HL-60/S4 treated with phorbol 12-myristate 13-acetate at 8.2 ng/mL for 4 days and 3 days (cell line): Measurements from ENCODE around the gene ZBP1.

Experiments used
- in situ Hi-C: fragments of 300-500 bp; cut with MboI; formaldehyde crosslinking; loops from 2 replicates; pipeline ENCODE4 v1.15.0; 2022; ENCODE audit warnings: low sequenced_read_pairs

Gene ZBP1

DNA sequence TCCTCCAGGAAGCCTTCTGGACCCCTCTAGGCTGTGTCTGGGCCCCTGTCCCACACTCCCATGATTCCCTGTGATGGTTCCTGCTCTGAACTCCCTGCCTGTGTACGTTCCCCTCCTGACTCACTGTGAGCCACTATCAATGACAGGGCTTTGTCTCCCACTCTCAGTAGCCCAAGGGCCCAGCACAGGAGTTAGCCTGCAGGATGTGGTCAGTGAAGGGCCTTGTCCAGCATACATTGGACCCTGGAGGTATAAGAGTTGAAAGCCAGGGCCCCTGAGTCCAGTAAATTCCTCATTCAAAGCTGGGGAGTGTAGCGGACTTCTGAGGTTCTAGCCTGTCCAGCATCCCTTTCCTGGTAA is 19.0 kb downstream of the ZBP1 start:
- in situ Hi-C loops = no loop called here

GRCh38 chr20:57600320-57601210 is 19.7 kb downstream of the ZBP1 start:
- in situ Hi-C loops = no loop called here

GRCh38 chr20:57598491-57598890 is 21.7 kb downstream of the ZBP1 start:
- in situ Hi-C loops = loop anchor here (25.0 kb wide), 2 partner anchors 511 to 589 kb away; no protein-coding TSS in a partner anchor

- in situ Hi-C loops = loop anchor here (25.0 kb wide), 2 partner anchors 511 to 589 kb away; no protein-coding TSS in a partner anchor
Measured at GRCh38 chr20:57598060-57598459, 22.2 kb downstream of the ZBP1 start.

DNA sequence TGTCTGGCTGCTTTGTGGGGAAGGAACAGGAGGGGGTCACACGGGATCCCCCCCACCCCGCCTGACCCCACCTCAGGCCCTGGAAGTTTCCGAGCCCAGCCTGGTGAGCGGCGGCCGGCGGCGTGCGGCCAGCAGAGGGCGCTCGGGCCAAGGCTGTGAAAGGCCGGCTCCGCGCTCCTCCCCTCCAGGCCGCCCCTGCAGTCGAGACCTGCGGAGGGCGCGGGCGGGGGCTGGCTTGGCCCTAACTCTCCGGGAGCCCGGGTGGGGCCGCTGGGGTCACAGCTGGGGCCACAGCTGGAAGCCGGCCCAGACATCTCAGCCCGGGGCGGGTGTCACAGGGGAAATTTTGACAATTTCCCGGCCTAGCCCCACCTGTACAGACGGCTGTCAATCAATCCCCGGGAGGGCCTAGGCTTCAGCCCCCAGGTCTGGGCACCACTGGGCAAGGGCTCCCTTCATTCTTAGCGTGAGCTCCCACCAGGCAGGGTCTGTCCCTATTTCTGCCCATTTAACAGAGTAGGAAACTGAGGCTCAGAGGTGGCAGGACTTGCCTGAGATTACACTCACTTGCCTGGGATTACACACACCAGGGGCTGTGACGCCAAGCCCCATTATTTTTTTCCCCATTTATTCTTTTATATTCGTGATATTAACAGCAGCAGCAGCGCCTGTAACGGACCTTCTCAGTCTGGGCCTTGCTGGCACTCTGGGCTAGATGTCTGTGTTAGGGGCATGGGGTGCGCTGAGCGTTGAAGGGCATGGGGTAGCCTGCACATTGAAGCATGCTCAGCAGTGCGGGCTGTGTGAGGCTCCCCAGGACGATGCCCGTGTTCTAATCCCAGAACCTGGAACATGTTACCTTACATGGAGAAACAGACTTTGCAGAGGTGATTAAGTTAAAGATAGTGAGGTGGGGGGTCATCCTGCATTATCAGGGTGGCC is 23.0 kb downstream of the ZBP1 start:
- in situ Hi-C loops = loop anchor here (25.0 kb wide), 2 partner anchors 510 to 590 kb away; no protein-coding TSS in a partner anchor

- in situ Hi-C loops = loop anchor here (25.0 kb wide), 2 partner anchors 509 to 591 kb away; no protein-coding TSS in a partner anchor
Measured at GRCh38 chr20:57596358-57596757, 23.9 kb downstream of the ZBP1 start.

DNA sequence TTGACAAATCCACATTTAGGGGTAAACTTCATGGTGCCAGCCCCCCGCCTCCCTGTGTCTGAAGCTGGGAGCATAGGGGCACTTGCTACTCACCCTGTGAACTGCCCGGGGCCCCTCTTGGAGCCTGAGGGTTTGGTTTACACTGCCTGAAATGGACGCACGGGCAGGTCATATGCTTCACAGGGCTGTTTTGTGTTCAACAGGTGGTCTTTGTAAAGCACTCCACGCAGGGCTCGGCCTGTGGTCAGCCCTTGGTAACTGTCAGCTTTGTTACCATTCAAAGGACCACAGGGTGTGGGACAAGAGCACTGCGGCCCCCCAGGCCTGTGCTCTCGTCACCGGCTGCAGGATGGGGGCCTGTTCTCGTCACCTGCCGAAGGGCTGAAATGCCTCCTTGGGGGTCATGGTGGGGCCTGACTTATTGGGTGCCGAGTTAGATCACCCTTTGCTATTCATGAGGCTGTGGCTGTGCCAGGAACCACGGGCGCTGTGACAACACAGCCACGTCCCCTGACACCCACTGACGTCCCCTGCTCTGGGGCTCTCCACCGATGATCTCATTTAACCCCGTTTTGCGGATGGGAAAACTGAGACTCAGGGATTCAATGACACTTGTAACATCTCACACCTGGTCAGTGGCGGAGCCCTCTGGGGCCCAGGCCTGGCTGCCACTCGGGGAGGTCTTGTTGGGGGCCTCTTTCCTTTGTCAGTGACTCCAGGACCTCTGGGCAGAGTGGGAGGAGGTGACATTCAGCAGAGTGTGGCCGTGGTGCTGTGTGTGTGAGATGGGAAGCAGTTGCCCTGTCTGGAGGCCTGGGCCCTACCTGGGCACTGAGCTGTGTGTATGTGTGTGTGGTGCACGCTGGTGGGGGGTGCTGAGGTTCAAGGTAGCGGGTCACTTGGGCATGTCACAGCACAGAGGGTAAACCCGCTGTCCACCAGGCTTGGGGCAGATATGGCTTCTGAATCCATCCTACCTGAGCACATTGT is 24.9 kb downstream of the ZBP1 start:
- in situ Hi-C loops = loop anchor here (25.0 kb wide), 2 partner anchors 508 to 592 kb away; no protein-coding TSS in a partner anchor

GRCh38 chr20:57594092-57594951 is 25.9 kb downstream of the ZBP1 start:
- in situ Hi-C loops = loop anchor here (25.0 kb wide), 2 partner anchors 507 to 593 kb away; no protein-coding TSS in a partner anchor

GRCh38 chr20:57593134-57593886 is 26.9 kb downstream of the ZBP1 start:
- in situ Hi-C loops = loop anchor here (25.0 kb wide), 2 partner anchors 506 to 594 kb away; no protein-coding TSS in a partner anchor

GRCh38 chr20:57592263-57593092 is 27.7 kb downstream of the ZBP1 start:
- in situ Hi-C loops = loop anchor here (25.0 kb wide), 2 partner anchors 505 to 595 kb away; no protein-coding TSS in a partner anchor

GRCh38 chr20:57591289-57592229 is 28.7 kb downstream of the ZBP1 start:
- in situ Hi-C loops = loop anchor here (25.0 kb wide), 2 partner anchors 504 to 596 kb away; no protein-coding TSS in a partner anchor

DNA sequence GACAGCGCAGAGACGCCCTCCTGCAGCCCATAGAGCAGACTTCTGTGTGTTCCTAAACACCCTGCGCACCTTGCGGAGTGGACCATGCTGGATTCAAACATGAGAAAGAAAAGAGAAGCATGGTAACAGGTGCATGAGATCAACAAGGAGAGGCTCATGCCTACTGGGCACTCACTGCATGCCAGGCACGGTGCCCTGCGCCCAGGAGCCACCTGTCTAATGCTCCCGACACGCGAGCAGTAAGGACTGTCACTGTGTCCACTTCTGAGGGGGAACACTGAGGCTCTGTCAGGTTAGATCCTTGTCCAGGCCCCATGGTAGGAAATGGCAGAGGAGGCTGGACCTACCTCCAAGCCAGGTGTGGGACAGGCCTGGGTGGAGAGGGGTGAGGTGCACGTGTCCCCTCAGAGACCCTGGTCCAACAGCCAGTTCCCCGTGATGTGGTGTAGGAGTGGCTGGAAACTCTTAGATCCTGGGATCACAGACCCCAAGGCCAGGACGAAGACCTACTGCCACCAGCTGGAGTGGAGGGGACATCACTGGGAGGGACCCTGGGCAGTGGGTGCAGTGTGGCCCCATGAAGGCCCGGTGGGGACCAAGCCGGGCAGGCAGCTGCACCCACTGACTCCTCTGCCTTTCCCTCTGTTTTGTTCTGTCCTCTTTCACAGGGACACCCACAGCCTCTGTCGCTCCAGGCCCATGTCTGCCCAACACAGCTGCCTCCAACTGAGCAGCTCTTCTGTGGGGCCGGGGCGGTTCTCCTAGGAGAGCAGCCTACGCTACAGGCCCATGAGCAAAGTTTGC is 29.5 kb downstream of the ZBP1 start:
- in situ Hi-C loops = loop anchor here (25.0 kb wide), 2 partner anchors 503 to 597 kb away; no protein-coding TSS in a partner anchor

DNA sequence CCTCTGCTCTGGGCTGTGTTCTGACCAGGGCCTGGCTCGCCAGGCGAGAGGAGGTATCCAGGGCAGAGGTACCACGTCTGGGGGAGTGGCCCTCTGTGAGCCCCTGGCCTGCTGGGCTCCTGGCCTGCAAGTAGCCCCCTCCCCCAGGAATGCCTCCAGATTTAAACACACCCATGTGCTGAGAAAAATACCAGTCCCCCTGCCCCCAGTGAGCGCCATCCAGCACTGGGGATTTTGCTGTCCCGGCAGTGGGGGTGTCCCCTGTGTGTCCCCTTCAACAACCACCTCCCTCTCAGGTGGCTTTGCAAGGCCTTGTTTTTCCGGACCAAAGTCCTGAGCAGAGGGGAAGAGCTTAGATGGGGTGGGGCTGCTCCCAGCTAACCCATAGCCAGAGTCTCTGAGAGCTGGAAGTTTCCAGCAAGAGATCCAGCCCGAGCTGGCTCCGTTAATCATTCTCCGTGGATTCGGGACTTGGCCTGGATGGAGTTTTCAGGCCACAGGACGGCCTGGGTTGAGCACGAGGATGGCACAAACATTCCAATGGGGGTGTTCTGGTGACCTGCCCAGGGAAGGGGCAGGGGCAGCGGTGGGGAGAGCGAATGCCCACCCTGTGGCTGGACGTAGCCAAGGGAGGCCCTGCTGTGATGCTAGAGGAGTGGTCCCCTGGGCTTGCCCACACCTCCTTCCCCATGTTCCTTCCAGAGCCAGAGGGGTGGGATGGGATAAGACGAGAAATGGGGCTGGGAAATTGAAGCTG is 30.3 kb downstream of the ZBP1 start:
- in situ Hi-C loops = loop anchor here (25.0 kb wide), 2 partner anchors 503 to 597 kb away; no protein-coding TSS in a partner anchor

DNA sequence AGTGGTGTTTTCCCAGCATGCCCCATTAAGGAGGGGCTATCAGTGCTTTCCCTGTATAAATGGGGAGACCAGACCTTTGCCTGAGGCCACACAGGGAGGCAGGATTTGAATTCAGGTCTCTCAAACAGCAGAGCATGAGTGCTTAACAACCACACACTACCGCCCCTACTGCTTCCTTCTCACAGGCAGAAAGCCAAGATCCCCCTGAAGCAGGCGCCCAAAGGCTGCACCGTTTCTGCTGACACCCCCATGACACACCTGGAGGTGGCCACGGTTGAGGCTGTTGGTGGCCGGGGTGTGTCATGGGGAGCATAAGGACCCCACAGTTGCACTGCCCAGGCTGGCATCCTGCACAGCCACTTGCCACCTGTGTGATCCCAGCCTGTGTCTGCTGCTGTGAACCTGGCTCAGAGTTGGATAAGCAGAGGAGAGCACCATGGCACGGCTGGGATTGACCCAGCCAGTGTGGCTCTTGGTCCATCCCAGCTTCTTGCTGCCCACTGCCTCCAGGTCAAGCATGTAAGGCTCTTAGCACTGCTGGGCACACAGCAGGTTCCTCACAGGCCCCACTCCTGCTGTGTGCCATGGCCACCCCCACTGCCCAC is 31.0 kb downstream of the ZBP1 start:
- in situ Hi-C loops = loop anchor here (25.0 kb wide), 2 partner anchors 502 to 598 kb away; no protein-coding TSS in a partner anchor
